Panc1 (cell line): ENCODE results near the gene LPCAT4. TPM values are rescaled to one million over a fixed set of nuclear protein-coding genes. Genes with fewer than 3 reads are reported as not detected.

ENCODE experiments used
- ATAC-seq: fragments of 200-7000 bp; cut with Tn5 transposase; 2 replicates; pipeline ENCODE4 v1.9.1; 2020; ENCODE audit warnings: mild to moderate bottlenecking, moderate library complexity
- BruUV-seq: library from RNA; stranded (reverse); fragments of 400-500 nt; replicated peaks from 2 replicates; lab custom pipeline; 2021; lab: Mats Ljungman, UMichigan
- CTCF ChIA-PET: fragments of 300-600 bp; sonication (Branson Sonifier 250); formaldehyde crosslinking; loops from one replicate; lab custom pipeline; 2022; ENCODE audit warnings: antibody characterized with exemption; lab: Charles Lee
- POLR2A ChIA-PET: fragments of 300-600 bp; sonication (Branson Sonifier 250); formaldehyde crosslinking; loops from one replicate; lab custom pipeline; 2022; ENCODE audit warnings: antibody characterized with exemption; lab: Charles Lee
- DNase-seq: peaks from one replicate; pipeline ENCODE4 v3.0.0-alpha.2; 2010; ENCODE audit warnings: low read depth, low spot score
- H3K27ac ChIP-seq: 2 replicates; pipeline ENCODE4 v1.5.1; 2011; ENCODE audit warnings: mild to moderate bottlenecking, low read length, inconsistent platforms
- H3K27me3 ChIP-seq: fragments of 200-500 bp; sonication (Bioruptor generic); 2 replicates; pipeline ENCODE4 v1.6.0; 2014; ENCODE audit warnings: low read length, inconsistent platforms; ENCODE audit not compliant: control insufficient read depth, insufficient read depth
- H3K36me3 ChIP-seq: fragments of 200-500 bp; sonication (Bioruptor generic); 2 replicates; pipeline ENCODE4 v1.5.1; 2014; ENCODE audit warnings: inconsistent platforms, mild to moderate bottlenecking, low read length, moderate library complexity; ENCODE audit not compliant: control insufficient read depth, insufficient read depth
- H3K4me1 ChIP-seq: 2 replicates; pipeline ENCODE4 v1.5.1; 2011; ENCODE audit warnings: inconsistent platforms, mild to moderate bottlenecking, low read length, moderate library complexity; ENCODE audit not compliant: control insufficient read depth, insufficient read depth
- H3K4me3 ChIP-seq, 2 experiments: 2 replicates each; pipeline ENCODE4 v1.5.1; 2011 to 2012; ENCODE audit warnings: low read depth in 2 of 2, low read length in 2 of 2, mild to moderate bottlenecking in 2 of 2, inconsistent platforms in 1 of 2, moderate library complexity in 1 of 2
- H3K9me3 ChIP-seq: fragments of 200-500 bp; sonication (Bioruptor generic); 2 replicates; pipeline ENCODE4 v1.5.1; 2014; ENCODE audit warnings: low read depth, mild to moderate bottlenecking, inconsistent platforms, low read length, moderate library complexity; ENCODE audit not compliant: control insufficient read depth, insufficient read depth
- POLR2AphosphoS5 ChIP-seq: IDR thresholded peaks from 2 replicates; pipeline ENCODE4 v1.6.1; 2012; ENCODE audit warnings: mild to moderate bottlenecking, low read depth, low read length, moderate library complexity
- SIN3A ChIP-seq: IDR thresholded peaks from 2 replicates; pipeline ENCODE4 v1.6.1; 2012; ENCODE audit warnings: low read depth, mild to moderate bottlenecking, low read length, moderate library complexity, borderline replicate concordance; ENCODE audit not compliant: insufficient read depth
- TCF7L2 ChIP-seq: IDR thresholded peaks from 2 replicates; pipeline ENCODE4 v1.6.1; 2011; ENCODE audit warnings: mild to moderate bottlenecking, low read depth, low read length, inconsistent platforms
- in situ Hi-C: cut with HindIII; loops from 2 replicates; pipeline ENCODE4 v1.10.0; 2016; ENCODE audit warnings: low sequenced_read_pairs, low pct_unique_long_range_greater_than_20kb
- intact Hi-C: fragments of 100-400 bp; cut with micrococcal nuclease; formaldehyde crosslinking; loops from one replicate; pipeline ENCODE4 v1.10.0; 2022; ENCODE audit not compliant: unreplicated experiment
- total RNA-seq: library from RNA; stranded (reverse); gene quantifications from one replicate; pipeline ENCODE4 v1.2.1, GENCODE V29; 2021; ENCODE audit not compliant: unreplicated experiment
- TF ChIP-seq, protein P1 (sequence below): fragments of 450-650 bp; IDR thresholded peaks from 2 replicates; pipeline ENCODE4 v1.5.1; 2017; ENCODE audit warnings: mild to moderate bottlenecking
- TF ChIP-seq, protein P2 (sequence below), 2 experiments: IDR thresholded peaks; 2 replicates each; pipeline ENCODE4 v1.6.1; 2011 to 2012; ENCODE audit warnings: low read depth in 2 of 2, control low read depth in 1 of 2, low read length in 1 of 2, mild to moderate bottlenecking in 1 of 2, moderate library complexity in 1 of 2; ENCODE audit not compliant: insufficient read depth in 1 of 2

LPCAT4 gene
- total RNA-seq, 1 experiment from 2014 or later, result 58.5 TPM

DNA sequence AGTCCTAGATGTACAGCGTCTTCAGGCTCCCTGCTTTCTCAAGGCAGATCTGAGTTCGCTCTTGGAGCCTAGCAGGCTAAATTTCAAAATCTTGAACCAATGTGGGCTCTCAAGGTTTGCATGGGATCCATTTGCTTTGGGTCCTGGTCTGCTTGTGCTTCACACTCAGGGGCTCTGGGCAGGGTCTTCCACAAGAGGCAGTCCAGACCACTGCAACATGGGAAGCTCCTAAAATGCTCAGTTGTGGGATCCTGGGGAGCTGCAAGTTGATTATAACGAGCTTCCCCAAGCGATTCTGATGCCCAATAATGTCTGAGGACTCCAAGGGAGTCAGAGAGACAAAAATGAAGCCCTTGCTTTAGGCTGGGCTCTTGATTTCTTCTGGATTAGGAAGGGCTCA, 17.2 kb downstream of the LPCAT4 start:
- no peaks in the 10 kb centered on the region for H3K36me3 ChIP-seq
- BruUV-seq, result no TSS peak
- no peak overlapping the region for H3K27ac ChIP-seq
- H3K27me3 ChIP-seq, result no peaks in the 10 kb centered on the region
- no peak overlapping the region for H3K4me3 ChIP-seq
- no peak for TF ChIP-seq POLR2AphosphoS5
- no peak for TF ChIP-seq TCF7L2
- no peak for TF ChIP-seq SIN3A
- TF ChIP-seq, protein P1, sequence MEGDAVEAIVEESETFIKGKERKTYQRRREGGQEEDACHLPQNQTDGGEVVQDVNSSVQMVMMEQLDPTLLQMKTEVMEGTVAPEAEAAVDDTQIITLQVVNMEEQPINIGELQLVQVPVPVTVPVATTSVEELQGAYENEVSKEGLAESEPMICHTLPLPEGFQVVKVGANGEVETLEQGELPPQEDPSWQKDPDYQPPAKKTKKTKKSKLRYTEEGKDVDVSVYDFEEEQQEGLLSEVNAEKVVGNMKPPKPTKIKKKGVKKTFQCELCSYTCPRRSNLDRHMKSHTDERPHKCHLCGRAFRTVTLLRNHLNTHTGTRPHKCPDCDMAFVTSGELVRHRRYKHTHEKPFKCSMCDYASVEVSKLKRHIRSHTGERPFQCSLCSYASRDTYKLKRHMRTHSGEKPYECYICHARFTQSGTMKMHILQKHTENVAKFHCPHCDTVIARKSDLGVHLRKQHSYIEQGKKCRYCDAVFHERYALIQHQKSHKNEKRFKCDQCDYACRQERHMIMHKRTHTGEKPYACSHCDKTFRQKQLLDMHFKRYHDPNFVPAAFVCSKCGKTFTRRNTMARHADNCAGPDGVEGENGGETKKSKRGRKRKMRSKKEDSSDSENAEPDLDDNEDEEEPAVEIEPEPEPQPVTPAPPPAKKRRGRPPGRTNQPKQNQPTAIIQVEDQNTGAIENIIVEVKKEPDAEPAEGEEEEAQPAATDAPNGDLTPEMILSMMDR, result no peak
- TF ChIP-seq, protein P2, sequence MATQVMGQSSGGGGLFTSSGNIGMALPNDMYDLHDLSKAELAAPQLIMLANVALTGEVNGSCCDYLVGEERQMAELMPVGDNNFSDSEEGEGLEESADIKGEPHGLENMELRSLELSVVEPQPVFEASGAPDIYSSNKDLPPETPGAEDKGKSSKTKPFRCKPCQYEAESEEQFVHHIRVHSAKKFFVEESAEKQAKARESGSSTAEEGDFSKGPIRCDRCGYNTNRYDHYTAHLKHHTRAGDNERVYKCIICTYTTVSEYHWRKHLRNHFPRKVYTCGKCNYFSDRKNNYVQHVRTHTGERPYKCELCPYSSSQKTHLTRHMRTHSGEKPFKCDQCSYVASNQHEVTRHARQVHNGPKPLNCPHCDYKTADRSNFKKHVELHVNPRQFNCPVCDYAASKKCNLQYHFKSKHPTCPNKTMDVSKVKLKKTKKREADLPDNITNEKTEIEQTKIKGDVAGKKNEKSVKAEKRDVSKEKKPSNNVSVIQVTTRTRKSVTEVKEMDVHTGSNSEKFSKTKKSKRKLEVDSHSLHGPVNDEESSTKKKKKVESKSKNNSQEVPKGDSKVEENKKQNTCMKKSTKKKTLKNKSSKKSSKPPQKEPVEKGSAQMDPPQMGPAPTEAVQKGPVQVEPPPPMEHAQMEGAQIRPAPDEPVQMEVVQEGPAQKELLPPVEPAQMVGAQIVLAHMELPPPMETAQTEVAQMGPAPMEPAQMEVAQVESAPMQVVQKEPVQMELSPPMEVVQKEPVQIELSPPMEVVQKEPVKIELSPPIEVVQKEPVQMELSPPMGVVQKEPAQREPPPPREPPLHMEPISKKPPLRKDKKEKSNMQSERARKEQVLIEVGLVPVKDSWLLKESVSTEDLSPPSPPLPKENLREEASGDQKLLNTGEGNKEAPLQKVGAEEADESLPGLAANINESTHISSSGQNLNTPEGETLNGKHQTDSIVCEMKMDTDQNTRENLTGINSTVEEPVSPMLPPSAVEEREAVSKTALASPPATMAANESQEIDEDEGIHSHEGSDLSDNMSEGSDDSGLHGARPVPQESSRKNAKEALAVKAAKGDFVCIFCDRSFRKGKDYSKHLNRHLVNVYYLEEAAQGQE (IDR thresholded peaks at IDR 0.05; ENCODE audit: insufficient read depth in 1 of 2, low read depth in 2 of 2, low read length in 1 of 2), result no peak
- no peaks in the 10 kb centered on the region for H3K9me3 ChIP-seq
- no peak for ATAC-seq
- no peak for DNase-seq
- in situ Hi-C loops, result no loop called here
- no peaks in the 10 kb centered on the region for H3K4me1 ChIP-seq
- intact Hi-C loops, result no loop called here
- ChIA-PET CTCF (interaction anchor here (0.6 kb wide), 1 partner anchor 139 kb away, joined by 7 read pairs; no protein-coding TSS in a partner anchor), POLR2A (no interaction called here)

DNA sequence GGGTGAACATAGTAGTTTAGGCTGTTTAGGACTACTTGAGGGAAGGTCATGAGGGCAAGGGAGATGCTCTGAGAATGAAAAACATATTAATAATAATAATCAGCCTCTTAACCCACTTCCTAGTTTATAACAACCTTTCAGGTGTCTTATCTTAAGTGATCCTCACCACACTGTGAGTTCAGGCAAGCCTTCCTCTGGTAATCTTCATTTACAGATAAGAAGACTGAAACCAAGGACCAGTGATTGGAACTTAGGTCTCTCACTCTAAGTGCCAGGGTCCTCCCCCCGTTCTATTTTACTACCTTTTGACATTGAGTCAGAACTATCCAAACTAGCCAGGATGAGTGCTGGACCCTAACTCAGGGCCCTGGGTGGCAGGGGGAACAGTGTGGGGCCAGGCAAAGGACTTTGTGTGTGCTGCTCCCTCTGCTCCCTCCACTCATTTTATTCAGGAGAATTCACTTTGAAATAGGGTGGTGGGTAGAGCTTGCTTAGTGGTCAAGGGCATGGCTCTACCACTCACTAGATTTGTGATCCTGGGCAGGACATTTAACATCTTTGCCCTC, 18.2 kb downstream of the LPCAT4 start:
- in situ Hi-C loops, result no loop called here
- POLR2A ChIA-PET, result no interaction called here
- Histone ChIP-seq H3K4me1 (no peaks in the 10 kb centered on the region), H3K27ac (no peak overlapping the region), H3K9me3 (no peaks in the 10 kb centered on the region), H3K36me3 (no peaks in the 10 kb centered on the region), H3K27me3 (no peaks in the 10 kb centered on the region), H3K4me3 (no peak overlapping the region)
- ATAC-seq (no peak), DNase-seq (no peak)
- intact Hi-C loops, result no loop called here
- no peak for TF ChIP-seq SIN3A
- no TSS peak for BruUV-seq
- CTCF ChIA-PET, result no interaction called here

DNA sequence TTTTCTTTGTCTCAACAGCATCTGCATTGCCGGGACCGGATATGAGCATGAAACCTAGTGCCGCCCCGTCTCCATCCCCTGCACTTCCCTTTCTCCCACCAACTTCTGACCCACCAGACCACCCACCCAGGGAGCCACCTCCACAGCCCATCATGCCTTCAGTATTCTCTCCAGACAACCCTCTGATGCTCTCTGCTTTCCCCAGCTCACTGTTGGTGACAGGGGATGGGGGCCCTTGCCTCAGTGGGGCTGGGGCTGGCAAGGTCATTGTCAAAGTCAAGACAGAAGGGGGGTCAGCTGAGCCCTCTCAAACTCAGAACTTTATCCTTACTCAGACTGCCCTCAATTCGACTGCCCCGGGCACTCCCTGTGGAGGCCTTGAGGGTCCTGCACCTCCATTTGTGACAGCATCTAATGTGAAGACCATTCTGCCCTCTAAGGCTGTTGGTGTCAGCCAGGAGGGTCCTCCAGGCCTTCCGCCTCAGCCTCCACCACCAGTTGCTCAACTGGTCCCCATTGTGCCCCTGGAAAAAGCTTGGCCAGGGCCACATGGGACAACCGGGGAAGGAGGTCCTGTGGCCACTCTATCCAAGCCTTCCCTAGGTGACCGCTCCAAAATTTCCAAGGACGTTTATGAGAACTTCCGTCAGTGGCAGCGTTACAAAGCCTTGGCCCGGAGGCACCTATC, 18.9 kb downstream of the LPCAT4 start:
- no peak for ATAC-seq
- DNase-seq, result no peak
- no peaks in the 10 kb centered on the region for H3K36me3 ChIP-seq
- ChIA-PET POLR2A (no interaction called here), CTCF (no interaction called here)
- in situ Hi-C loops, result no loop called here
- H3K9me3 ChIP-seq, result no peaks in the 10 kb centered on the region
- TF ChIP-seq POLR2AphosphoS5 (no peak), SIN3A (no peak), TCF7L2 (no peak)
- TF ChIP-seq, protein P2 (IDR thresholded peaks at IDR 0.05; ENCODE audit: insufficient read depth in 1 of 2, low read depth in 2 of 2, low read length in 1 of 2), result no peak
- TF ChIP-seq, protein P1, result no peak
- 0 out of 2 replicates have a peak, but pooled peaks cover 3% of the 10 kb centered on the region for H3K4me1 ChIP-seq
- intact Hi-C loops, result no loop called here
- no peaks in the 10 kb centered on the region for H3K27me3 ChIP-seq
- no TSS peak for BruUV-seq
- H3K27ac ChIP-seq, result no peak overlapping the region
- no peak overlapping the region for H3K4me3 ChIP-seq
